SK-N-SH (cell line): ENCODE measurements around the gene BAHCC1. TPM values are rescaled to one million over a fixed set of nuclear protein-coding genes. Genes with fewer than 3 reads are reported as not detected.

ENCODE experiments used
- CTCF ChIA-PET: fragments of 300-600, 350-600 bp; formaldehyde crosslinking; extraction: SDS; loops from one replicate; lab custom pipeline; 2021; lab: Yijun Ruan, JAX
- POLR2A ChIA-PET: fragments of 350-600 bp; sonication (Branson Sonifier 250); formaldehyde crosslinking; extraction: SDS; loops from one replicate; lab custom pipeline; 2020; ENCODE audit warnings: antibody characterized with exemption, inconsistent platforms; lab: Yijun Ruan, JAX
- DNase-seq: peaks from one replicate; pipeline ENCODE4 v3.0.0; 2012
- H2AFZ ChIP-seq: fragments of 200-600 bp; sonication (generic); 2 replicates; pipeline ENCODE4 v1.8.1; 2016; ENCODE audit warnings: antibody characterized with exemption, mild to moderate bottlenecking, low read depth
- H3F3A ChIP-seq: fragments of 200-600 bp; sonication (generic); replicated peaks from 2 replicates; pipeline ENCODE3; 2016; ENCODE audit warnings: antibody characterized with exemption, mild to moderate bottlenecking; ENCODE audit not compliant: insufficient read depth
- H3K27ac ChIP-seq, 2 experiments: fragments of 200-500 bp in 1 of 2; fragments of 200-600 bp in 1 of 2; sonication (Bioruptor generic) in 1 of 2; sonication (generic), shearing (Covaris generic) in 1 of 2; 2 replicates each; pipeline versions ENCODE4 v1.5.1 to v1.6.1; 2014 to 2016; ENCODE audit warnings: low read depth in 2 of 2, inconsistent platforms in 1 of 2, low read length in 1 of 2, mild to moderate bottlenecking in 1 of 2, mixed read lengths in 1 of 2
- H3K27me3 ChIP-seq: fragments of 200-600 bp; sonication (generic), shearing (Covaris generic); 2 replicates; pipeline ENCODE4 v1.6.1; 2016; ENCODE audit warnings: mixed run types; ENCODE audit not compliant: insufficient read depth
- H3K36me3 ChIP-seq, 2 experiments: fragments of 200-500 bp in 1 of 2; fragments of 200-600 bp in 1 of 2; sonication (Bioruptor generic) in 1 of 2; sonication (generic) in 1 of 2; replicated peaks in 1 of 2; 2 replicates each; pipeline versions ENCODE3 to v1.5.1; 2014 to 2016; ENCODE audit warnings: low read length in 1 of 2, mild to moderate bottlenecking in 1 of 2; ENCODE audit not compliant: insufficient read depth in 2 of 2, control insufficient read depth in 1 of 2
- H3K4me1 ChIP-seq, 2 experiments: fragments of 200-500 bp in 1 of 2; fragments of 200-600 bp in 1 of 2; sonication (Bioruptor generic) in 1 of 2; sonication (generic), shearing (Covaris generic) in 1 of 2; 2 replicates each; pipeline versions ENCODE4 v1.5.1 to v1.6.1; 2014 to 2016; ENCODE audit warnings: low read depth in 1 of 2, low read length in 1 of 2, mixed run types in 1 of 2; ENCODE audit not compliant: insufficient read depth in 2 of 2, control insufficient read depth in 1 of 2
- H3K4me2 ChIP-seq: fragments of 200-600 bp; sonication (generic), shearing (Covaris generic); 2 replicates; pipeline ENCODE4 v1.6.1; 2017; ENCODE audit warnings: mixed run types
- H3K4me3 ChIP-seq, 2 experiments: fragments of 200-500 bp in 1 of 2; fragments of 200-600 bp in 1 of 2; sonication (Bioruptor generic) in 1 of 2; sonication (generic), shearing (Covaris generic) in 1 of 2; 2 replicates each; pipeline versions ENCODE4 v1.5.1 to v1.8.1; 2014 to 2016; ENCODE audit warnings: low read depth in 2 of 2, inconsistent platforms in 1 of 2, low read length in 1 of 2, mild to moderate bottlenecking in 1 of 2, mixed read lengths in 1 of 2, moderate library complexity in 1 of 2
- H3K79me2 ChIP-seq: fragments of 200-600 bp; sonication (generic); 2 replicates; pipeline ENCODE4 v1.8.1; 2017; ENCODE audit warnings: mild to moderate bottlenecking; ENCODE audit not compliant: insufficient read depth
- H3K9ac ChIP-seq: fragments of 200-600 bp; sonication (generic); 2 replicates; pipeline ENCODE4 v1.6.1; 2017; ENCODE audit warnings: mixed run types
- H3K9me2 ChIP-seq: fragments of 200-600 bp; sonication (generic); 2 replicates; pipeline ENCODE4 v1.6.1; 2017; ENCODE audit warnings: mixed run types
- H3K9me3 ChIP-seq: fragments of 200-600 bp; sonication (generic); 2 replicates; pipeline ENCODE4 v1.6.1; 2017; ENCODE audit warnings: mixed run types, mild to moderate bottlenecking, moderate library complexity
- H4K20me1 ChIP-seq: fragments of 200-600 bp; sonication (generic); 2 replicates; pipeline ENCODE4 v1.6.1; 2017; ENCODE audit warnings: mild to moderate bottlenecking, mixed run types; ENCODE audit not compliant: insufficient read depth
- CTCF ChIP-seq: fragments of 200-600 bp; sonication (generic); IDR thresholded peaks from 2 replicates; pipeline ENCODE4 v1.6.1; 2017; ENCODE audit warnings: antibody characterized with exemption, mild to moderate bottlenecking, moderate library complexity
- ELF1 ChIP-seq: IDR thresholded peaks from 2 replicates; pipeline ENCODE4 v1.4.0; 2012
- EZH2phosphoT487 ChIP-seq: fragments of 200-600 bp; sonication (generic); IDR thresholded peaks from 2 replicates; pipeline ENCODE4 v1.6.1; 2017; ENCODE audit warnings: low read depth, mixed run types, mild to moderate bottlenecking, antibody characterized with exemption, moderate library complexity, borderline replicate concordance
- FOXJ3 ChIP-seq: sonication (generic); formaldehyde crosslinking; IDR thresholded peaks from 2 replicates; pipeline ENCODE4 v1.5.1; 2020; ENCODE audit warnings: mild to moderate bottlenecking, missing genetic modification reagents
- FOXM1 ChIP-seq: IDR thresholded peaks from 2 replicates; pipeline ENCODE4 v1.4.0; 2012; ENCODE audit warnings: low read depth, mild to moderate bottlenecking
- GABPA ChIP-seq: IDR thresholded peaks from 2 replicates; pipeline ENCODE4 v1.4.0; 2012; ENCODE audit warnings: low read depth, mild to moderate bottlenecking
- IRF3 ChIP-seq: fragments of 150-350 bp; IDR thresholded peaks from 2 replicates; pipeline ENCODE4 v1.6.1; 2016; ENCODE audit warnings: mild to moderate bottlenecking, low read depth, low read length
- MAX ChIP-seq: IDR thresholded peaks from 2 replicates; pipeline ENCODE4 v1.4.0; 2012; ENCODE audit warnings: low read depth
- MXI1 ChIP-seq: IDR thresholded peaks from 2 replicates; pipeline ENCODE4 v1.6.1; 2012; ENCODE audit warnings: mild to moderate bottlenecking, low read depth, low read length, improper control_type of control experiment
- PBX3 ChIP-seq: IDR thresholded peaks from 2 replicates; pipeline ENCODE4; 2012
- RAD21 ChIP-seq: IDR thresholded peaks from 2 replicates; pipeline ENCODE4 v1.6.1; 2012; ENCODE audit warnings: mild to moderate bottlenecking, low read length
- RCOR1 ChIP-seq: fragments of 150-350 bp; IDR thresholded peaks from 2 replicates; pipeline ENCODE4 v1.6.1; 2017; ENCODE audit warnings: antibody characterized with exemption, low read length
- REST ChIP-seq: IDR thresholded peaks from 2 replicates; pipeline ENCODE4 v1.6.1; 2012; ENCODE audit warnings: mild to moderate bottlenecking, low read depth, low read length, moderate library complexity
- RXRA ChIP-seq: IDR thresholded peaks from 2 replicates; pipeline ENCODE4 v1.4.0; 2012; ENCODE audit warnings: low read depth, mild to moderate bottlenecking, borderline replicate concordance
- SIN3A ChIP-seq: IDR thresholded peaks from 2 replicates; pipeline ENCODE4 v1.6.1; 2012; ENCODE audit warnings: low read depth, mild to moderate bottlenecking, low read length, moderate library complexity, borderline replicate concordance
- TAF1 ChIP-seq: IDR thresholded peaks from 2 replicates; pipeline ENCODE4 v1.6.1; 2012; ENCODE audit warnings: low read depth, mild to moderate bottlenecking, low read length, moderate library complexity, borderline replicate concordance
- TCF12 ChIP-seq: IDR thresholded peaks from 2 replicates; pipeline ENCODE4 v1.4.0; 2012
- TEAD4 ChIP-seq: IDR thresholded peaks from 2 replicates; pipeline ENCODE4 v1.4.0; 2012; ENCODE audit warnings: mild to moderate bottlenecking, borderline replicate concordance; ENCODE audit not compliant: insufficient read depth
- USF2 ChIP-seq: fragments of 150-350 bp; IDR thresholded peaks from 2 replicates; pipeline ENCODE4 v1.6.1; 2017; ENCODE audit warnings: antibody characterized with exemption, low read length, low read depth, borderline replicate concordance
- ZBTB33 ChIP-seq: IDR thresholded peaks from 2 replicates; pipeline ENCODE4 v1.4.0; 2012; ENCODE audit warnings: low read depth, borderline replicate concordance
- WGBS: methylation state at CpG from one replicate; pipeline ENCODE4 v1.1.6; 2017; ENCODE audit warnings: low lambda C conversion rate; 5-methylcytosine and 5-hydroxymethylcytosine counted together
- polyA plus RNA-seq, 3 experiments: library from polyadenylated mRNA; depleted of rRNA; stranded (reverse); fragments of >200 nt; gene quantifications; 2 replicates each; pipeline ENCODE4 v1.2.3, GENCODE V29; 2012

Gene BAHCC1
- polyA plus RNA-seq, 1 of the 3 experiments (the other 2 are of a cell fraction), result 6.4 TPM

- no peaks in the 10 kb centered on the region for H3K27me3 ChIP-seq
- H2AFZ ChIP-seq, result no peak overlapping the region
- ChIA-PET CTCF (no interaction called here), POLR2A (no interaction called here)
- no peak overlapping the region for H3K4me3 ChIP-seq
- no peak overlapping the region for H3K4me2 ChIP-seq
- H3K27ac ChIP-seq, result no peak overlapping the region
- H3K9me3 ChIP-seq, result no peaks in the 10 kb centered on the region
- H3K4me1 ChIP-seq, result no peaks in the 10 kb centered on the region; a peak in 1 of 4 replicates
- no peaks in the 10 kb centered on the region for H3F3A ChIP-seq
- WGBS, result 92% methylated on average over 30 of the region's 32 CpGs
- no peaks in the 10 kb centered on the region for H3K79me2 ChIP-seq
- no peaks in the 10 kb centered on the region for H3K36me3 ChIP-seq
- no peak for DNase-seq
- TF ChIP-seq ELF1 (no peak), MAX (no peak), PBX3 (no peak), FOXM1 (no peak), EZH2phosphoT487 (no peak), IRF3 (no peak), RXRA (no peak), RCOR1 (no peak), USF2 (no peak), REST (no peak), CTCF (no peak), GABPA (no peak), FOXJ3 (no peak), TEAD4 (no peak), SIN3A (no peak), TAF1 (no peak), MXI1 (no peak), RAD21 (no peak), ZBTB33 (no peak), TCF12 (no peak)
- H4K20me1 ChIP-seq, result no peaks in the 10 kb centered on the region
- no peak overlapping the region for H3K9ac ChIP-seq
- no peaks in the 10 kb centered on the region for H3K9me2 ChIP-seq
Measured at GRCh38 chr17:81463506-81463905, 68.2 kb downstream of the BAHCC1 start.
